ENCODE data around the gene DCAF10. TPM values are rescaled to one million over a fixed set of nuclear protein-coding genes. Genes with fewer than 3 reads are reported as not detected.
A peak's percentile ranks its signal among the peaks of the same experiment; 100 is the strongest.

DCAF10 gene
- total and polyA plus RNA-seq, 2 of the 13 experiments (the other 11 are each of a cell fraction or from before 2014, with no cell fraction given): 9.2 to 20.3 TPM

DNA sequence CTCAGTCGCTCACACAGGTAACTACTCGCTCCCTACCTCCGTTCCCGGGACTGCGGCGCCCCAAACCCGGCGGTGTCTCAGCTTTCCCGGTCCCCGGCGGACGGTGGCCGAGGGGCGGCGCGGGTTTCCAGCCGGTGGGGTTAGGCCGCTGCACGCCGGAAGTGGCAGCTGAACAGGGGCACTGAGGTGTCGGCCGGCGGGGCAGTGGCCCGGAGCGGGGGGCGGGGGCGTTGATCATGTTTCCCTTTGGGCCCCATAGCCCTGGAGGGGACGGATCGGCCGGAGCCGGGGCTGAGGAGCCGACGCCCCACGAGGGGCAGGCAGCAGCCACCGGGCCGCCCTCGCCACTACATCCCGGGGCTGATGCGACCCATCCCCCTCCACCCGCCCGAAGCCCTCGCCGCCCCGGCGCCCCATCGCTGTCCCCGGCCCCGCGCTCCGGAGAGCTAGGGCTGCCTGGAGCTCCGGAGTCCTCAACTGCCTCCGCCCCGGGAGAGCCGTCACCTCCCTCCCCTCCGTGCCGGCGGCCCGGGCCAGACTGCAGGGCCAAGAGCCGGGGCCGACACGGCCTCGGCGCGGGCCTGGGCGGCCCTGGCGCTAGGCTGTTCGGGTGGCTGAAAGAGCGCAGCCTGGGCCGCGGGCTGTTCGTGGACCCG lies at the start of gene DCAF10 (continued):
- TF ChIP-seq, protein P1, sequence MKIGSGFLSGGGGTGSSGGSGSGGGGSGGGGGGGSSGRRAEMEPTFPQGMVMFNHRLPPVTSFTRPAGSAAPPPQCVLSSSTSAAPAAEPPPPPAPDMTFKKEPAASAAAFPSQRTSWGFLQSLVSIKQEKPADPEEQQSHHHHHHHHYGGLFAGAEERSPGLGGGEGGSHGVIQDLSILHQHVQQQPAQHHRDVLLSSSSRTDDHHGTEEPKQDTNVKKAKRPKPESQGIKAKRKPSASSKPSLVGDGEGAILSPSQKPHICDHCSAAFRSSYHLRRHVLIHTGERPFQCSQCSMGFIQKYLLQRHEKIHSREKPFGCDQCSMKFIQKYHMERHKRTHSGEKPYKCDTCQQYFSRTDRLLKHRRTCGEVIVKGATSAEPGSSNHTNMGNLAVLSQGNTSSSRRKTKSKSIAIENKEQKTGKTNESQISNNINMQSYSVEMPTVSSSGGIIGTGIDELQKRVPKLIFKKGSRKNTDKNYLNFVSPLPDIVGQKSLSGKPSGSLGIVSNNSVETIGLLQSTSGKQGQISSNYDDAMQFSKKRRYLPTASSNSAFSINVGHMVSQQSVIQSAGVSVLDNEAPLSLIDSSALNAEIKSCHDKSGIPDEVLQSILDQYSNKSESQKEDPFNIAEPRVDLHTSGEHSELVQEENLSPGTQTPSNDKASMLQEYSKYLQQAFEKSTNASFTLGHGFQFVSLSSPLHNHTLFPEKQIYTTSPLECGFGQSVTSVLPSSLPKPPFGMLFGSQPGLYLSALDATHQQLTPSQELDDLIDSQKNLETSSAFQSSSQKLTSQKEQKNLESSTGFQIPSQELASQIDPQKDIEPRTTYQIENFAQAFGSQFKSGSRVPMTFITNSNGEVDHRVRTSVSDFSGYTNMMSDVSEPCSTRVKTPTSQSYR (CRISPR knock-in tag; IDR thresholded peaks at IDR 0.05; ENCODE audit: borderline replicate concordance): peak; percentile 88
- peak; percentile 74; the same call in 1 of the 2 replicates for TF ChIP-seq ZNF556 (CRISPR knock-in tag; IDR thresholded peaks at IDR 0.05; ENCODE audit: borderline replicate concordance)
- TF ChIP-seq HCFC1 (IDR thresholded peaks at IDR 0.05; ENCODE audit: low read depth, low read length): peak; percentile 81
- peak; percentile 45; the same call in 1 of the 2 replicates for TF ChIP-seq IRF1 (CRISPR knock-in tag; IDR thresholded peaks at IDR 0.05; ENCODE audit: low read depth)
- TF ChIP-seq ZSCAN25 (CRISPR knock-in tag; IDR thresholded peaks at IDR 0.05): no peak; the same call in 1 of the 2 replicates
- TF ChIP-seq KMT2A (CRISPR knock-in tag; IDR thresholded peaks at IDR 0.05): peak; percentile 100
- peak; percentile 76 for TF ChIP-seq ZNF746 (CRISPR knock-in tag; IDR thresholded peaks at IDR 0.05)
- TF ChIP-seq GABPB1 (CRISPR knock-in tag; IDR thresholded peaks at IDR 0.05): peak; percentile 99
- peak; percentile 70 for TF ChIP-seq MIXL1 (CRISPR knock-in tag; IDR thresholded peaks at IDR 0.05)
- TF ChIP-seq ZNF543 (CRISPR knock-in tag; IDR thresholded peaks at IDR 0.05): peak; percentile 92
- no peak for TF ChIP-seq ZBTB42 (CRISPR knock-in tag; IDR thresholded peaks at IDR 0.05)
- TF ChIP-seq ZNF788 (CRISPR knock-in tag; IDR thresholded peaks at IDR 0.05; ENCODE audit: borderline replicate concordance): peak; percentile 99; the same call in 1 of the 2 replicates
- peak; percentile 86; the same call in 1 of the 2 replicates for TF ChIP-seq ZBTB49 (CRISPR knock-in tag; IDR thresholded peaks at IDR 0.05; ENCODE audit: borderline replicate concordance)
- TF ChIP-seq FOXO1 (CRISPR knock-in tag; IDR thresholded peaks at IDR 0.05): peak; percentile 92
- TF ChIP-seq DZIP1 (CRISPR knock-in tag; IDR thresholded peaks at IDR 0.05): peak; percentile 24; the same call in 1 of the 2 replicates
- peak; percentile 81; the same call in 1 of the 2 replicates for TF ChIP-seq TSC22D2 (CRISPR knock-in tag; IDR thresholded peaks at IDR 0.05; ENCODE audit: borderline replicate concordance)
- TF ChIP-seq SYNCRIP (IDR thresholded peaks at IDR 0.05; ENCODE audit: insufficient read depth, low read depth, low read length): no peak
- TF ChIP-seq SMC3 (IDR thresholded peaks at IDR 0.05; ENCODE audit: low read length): no peak
- peak; percentile 97 for TF ChIP-seq SNAI1 (CRISPR knock-in tag; IDR thresholded peaks at IDR 0.05; ENCODE audit: borderline replicate concordance)
- no peak for TF ChIP-seq ZNF577 (CRISPR knock-in tag; IDR thresholded peaks at IDR 0.05; ENCODE audit: borderline replicate concordance, low read depth)

Measured in HepG2 (cell line).